Superior temporal gyrus (tissue), 1 donor: ENCODE data around the gene OR52E5.

ENCODE experiments used
- DNase-seq: peaks from one replicate; pipeline ENCODE4 v3.0.0-alpha.2; 2016; ENCODE audit errors: extremely low spot score

Gene OR52E5

DNA sequence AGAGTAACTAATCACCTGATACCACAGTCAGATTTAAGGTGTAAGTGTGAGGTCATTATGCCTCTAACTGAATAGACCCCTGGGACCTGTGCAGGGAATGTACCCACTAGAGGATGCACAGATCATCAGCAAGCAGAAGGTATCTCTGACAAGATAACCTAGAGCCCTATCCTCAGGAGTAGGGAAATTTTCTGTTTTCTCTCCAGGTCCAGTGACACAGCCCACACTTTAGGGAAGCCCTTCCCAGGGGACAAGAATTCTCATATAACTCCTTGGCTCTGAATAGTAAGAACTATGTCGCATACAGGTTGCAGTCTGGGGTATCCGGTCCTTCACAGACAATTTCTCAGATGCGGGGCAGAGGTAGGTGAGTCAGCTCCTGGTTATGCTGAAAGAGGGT is at the start of gene OR52E5:
TSS of gene OR52E5 (plus strand) at position 301 of the 400 bp plus-strand sequence. CDS start 7,569 bp downstream, outside the sequence.
- DNase-seq = no peak

DNA sequence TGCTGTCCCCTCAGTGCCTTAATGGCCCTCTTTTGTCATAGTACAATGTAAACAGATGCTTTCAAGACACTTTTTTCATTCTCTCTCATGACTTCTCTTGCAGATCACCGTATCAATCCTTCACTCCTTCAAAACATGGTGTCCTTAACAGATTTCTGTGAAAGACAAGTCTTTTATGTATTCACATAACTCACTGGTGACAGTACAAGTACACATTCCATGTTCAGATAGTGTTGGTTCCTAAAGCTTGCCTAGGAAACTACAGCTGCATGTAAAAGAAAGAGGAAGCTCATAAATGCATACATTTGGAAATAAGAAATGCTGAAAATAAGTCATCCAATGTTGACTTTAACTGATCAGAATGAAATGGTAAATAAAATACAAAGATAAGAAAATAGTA is 46.3 kb upstream of the OR52E5 start:
- DNase-seq = no peak

DNA sequence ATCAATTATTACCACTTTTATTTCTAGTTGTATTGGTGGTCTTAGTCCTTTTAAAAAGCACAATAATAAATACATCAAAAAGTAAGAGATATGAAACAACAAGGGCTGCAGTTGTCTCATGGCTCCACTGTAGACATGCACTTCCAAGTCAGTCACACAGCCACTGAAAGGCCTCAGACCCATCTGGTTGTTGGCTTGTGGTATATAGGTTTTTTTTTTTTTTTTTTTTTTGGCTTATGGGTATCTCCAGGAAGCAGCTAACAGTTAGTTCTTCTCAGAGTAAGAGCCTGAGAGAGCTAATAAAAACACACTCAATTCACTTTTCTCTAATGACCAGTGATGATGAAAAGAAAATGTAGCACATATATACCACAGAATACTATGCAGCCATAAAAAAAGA is 45.3 kb upstream of the OR52E5 start:
- DNase-seq = no peak

DNA sequence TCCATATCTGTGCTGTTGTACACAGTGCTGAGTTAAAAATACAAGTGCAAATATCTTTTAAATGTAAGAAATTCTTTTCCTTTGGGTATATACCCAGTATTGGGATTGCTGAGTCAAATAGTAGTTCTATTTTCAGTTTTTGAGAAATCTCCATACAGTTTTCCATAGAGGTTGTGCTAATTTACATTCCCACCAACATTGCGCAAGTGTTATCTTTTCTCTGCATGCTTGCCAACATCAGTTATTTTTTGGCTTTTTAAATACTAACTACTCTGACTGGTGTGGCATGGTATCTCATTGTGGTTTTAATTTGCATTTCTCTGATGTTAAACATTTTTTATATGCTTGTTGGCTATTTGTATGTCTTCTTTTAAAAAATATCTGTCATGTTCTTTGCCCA is 42.0 kb upstream of the OR52E5 start:
- DNase-seq = no peak

DNA sequence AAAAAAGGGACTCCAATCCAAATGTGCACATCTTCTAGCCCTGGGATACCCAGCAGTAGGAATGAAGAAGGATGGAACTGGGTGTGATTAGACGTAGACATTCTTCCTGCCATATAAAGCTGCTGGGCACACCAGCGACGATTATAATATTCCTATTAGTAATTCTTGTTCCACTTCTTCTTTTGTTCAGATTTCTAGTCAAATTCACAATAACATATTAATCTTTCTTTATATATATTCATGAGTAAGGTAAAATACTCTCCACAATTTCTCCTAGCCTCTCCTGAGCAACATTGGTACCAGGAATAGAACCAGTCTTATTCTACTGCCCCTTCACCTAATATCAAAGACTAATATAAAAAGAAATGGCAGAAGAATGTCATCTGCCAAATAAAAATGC is 35.4 kb upstream of the OR52E5 start, which contains the start of gene OR52E8:
TSS of gene OR52E8 (minus strand) at position 101 of the 400 bp plus-strand sequence. CDS start at position 101, 0 bp downstream.
- no peak for DNase-seq

DNA sequence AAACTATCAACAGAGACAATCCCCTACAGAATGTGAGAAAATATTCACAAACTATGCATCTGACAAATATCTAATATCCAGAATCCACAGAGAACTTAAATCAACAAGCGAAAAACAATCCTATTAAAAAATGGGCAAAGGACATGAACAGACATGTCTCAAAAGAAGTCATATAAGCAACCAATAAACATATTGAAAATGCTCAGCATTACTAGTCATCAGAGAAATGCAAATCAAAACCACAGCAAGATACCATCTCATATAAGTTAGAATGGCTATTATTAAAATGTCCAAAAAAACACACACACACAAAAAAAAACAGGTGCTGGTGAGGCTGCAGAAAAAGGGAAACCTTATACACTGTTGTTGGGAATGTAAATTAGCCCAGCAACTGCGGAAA is 27.2 kb upstream of the OR52E5 start:
- no peak for DNase-seq

DNA sequence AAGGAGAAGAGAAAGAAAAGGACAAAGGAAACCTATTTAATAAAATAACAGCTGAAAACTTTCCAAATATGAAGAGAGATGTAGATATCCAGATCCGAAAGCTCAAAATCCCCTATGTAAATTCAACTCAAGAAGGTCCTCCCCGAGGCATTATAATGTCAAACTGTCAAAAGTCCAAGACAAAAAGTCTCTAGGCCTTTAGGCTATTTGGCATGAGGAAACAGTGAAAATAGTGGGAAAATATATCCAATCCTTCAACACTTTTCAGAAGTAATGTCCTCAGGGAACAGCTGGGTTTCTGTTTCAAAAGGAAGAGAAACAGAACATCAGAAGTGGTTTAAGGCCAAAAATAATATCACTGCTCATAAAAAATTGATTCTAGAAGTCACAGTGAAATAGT is 14.4 kb upstream of the OR52E5 start:
- no peak for DNase-seq

DNA sequence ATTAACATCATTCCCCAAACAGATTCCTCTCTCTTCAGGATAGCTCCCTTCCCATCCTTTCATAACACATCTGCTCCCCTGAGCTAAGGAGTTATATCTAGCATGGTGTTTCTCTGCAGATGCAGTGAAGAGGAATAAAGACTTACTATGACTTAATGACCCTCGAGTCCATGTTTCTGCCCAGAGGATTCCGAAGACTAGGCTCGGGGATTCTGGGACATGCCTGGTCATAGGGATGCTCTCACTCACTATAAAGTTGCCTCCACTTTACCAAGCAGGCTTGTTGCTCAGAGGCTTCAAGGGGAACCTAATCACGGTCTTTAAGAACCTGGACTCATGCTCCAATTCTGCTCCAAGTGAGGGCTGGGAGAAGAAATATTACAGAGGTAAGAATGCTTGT is 12.7 kb upstream of the OR52E5 start, which contains the start of gene OR52E4:
TSS of gene OR52E4 (plus strand) at position 301 of the 400 bp plus-strand sequence. CDS start 3,664 bp downstream, outside the sequence.
- no peak for DNase-seq

DNA sequence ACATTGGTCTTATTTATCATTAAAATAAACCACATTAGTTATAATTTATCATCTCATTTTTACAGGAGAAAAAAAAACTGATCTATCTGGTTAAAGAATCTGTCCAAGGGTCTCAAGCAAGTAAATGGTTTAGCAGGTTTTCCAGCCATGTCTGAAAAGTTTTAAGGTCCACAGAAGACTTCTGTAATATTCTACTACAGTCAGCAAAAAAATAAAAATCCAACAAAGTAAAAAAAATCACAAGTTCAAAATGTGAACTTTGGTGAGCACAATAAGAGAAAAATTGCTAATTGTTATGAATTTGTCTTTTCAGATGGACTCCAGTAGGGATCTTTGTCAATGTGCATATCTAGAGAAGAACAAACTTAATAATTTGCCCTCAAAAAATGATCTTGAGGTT is 11.3 kb upstream of the OR52E5 start:
- DNase-seq = no peak

DNA sequence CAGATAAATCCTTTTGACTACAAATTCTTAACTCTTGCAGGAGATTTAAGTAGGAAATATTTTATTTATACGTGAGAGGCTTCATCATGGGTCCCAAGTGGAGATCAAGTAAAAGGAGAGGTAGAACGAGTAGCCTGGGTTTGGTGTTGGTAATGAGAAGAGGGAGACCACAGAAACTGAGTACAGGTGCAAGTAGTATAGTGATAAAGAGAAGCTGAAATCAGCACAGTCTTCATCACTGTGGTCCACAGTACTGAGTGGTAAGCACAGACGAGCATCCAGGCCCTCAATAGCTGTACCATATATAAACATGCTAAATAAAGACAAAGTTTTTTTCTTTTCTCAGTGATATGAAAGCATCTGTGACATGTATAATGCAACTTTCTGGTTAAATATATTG is 5.8 kb upstream of the OR52E5 start:
- DNase-seq = no peak

DNA sequence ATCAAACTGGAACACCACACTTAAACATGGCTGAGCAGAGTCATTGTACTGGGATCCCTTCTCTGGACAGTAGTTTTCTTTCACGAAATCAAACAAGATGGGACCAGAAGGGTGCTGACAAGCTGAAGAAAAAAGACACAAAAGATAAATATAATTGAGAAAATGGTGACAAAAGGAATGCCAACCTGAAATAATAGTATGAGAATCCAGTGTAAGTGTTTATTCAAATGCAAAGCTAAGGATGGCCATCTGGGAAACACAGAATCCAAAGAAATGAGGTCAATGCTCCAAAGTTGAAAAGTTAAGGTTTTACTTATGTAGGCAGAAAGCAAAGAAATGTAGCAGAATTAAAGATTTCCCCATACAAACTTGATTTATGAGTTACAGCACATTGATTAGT is 5.3 kb upstream of the OR52E5 start:
- no peak for DNase-seq

DNA sequence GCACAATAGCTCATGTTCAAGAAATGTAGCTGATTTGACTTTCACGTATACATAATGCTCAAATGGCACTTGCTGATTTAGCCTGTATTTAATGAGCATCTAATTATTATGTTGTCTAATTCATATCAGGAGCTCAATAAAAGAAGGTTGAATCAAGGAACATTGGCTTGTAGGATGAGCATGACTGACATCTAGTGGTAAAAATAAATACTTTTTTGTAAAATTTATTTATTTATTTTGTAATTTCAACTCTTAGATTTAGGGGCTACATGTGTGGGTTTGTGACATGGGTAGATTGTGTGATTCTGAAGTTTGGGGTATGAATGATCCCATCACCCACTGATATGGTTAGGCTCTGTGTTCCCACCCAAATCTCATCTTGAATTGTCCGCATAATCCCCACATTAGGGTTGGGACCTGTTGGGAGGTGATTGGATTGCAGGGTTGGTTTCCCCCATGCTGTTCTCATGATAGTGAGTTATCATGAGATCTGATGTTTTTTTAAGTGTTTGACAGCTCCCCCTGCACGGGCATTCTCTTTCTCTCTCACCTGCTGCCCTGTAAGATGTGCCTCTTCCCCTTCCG is 1.7 kb upstream of the OR52E5 start:
- peak; percentile 44 for DNase-seq

DNA sequence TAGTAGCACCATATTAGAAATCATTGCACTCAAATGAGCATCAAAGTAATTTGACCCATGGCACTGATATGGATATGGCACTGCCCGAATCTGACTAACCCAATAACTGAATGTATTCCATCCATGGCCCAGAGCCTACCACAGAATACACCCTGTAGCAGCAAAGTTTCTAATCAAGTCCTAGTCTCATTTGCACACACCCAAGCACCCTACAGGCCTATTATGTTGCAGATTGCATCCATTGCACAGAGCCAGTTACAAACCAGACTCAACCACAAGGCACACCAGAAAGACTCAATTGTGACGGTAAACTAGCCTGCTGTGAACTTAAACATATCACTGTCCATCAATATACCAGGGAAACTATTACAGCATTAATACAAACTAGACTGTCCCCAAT is 6.5 kb downstream of the OR52E5 start:
- no peak for DNase-seq

DNA sequence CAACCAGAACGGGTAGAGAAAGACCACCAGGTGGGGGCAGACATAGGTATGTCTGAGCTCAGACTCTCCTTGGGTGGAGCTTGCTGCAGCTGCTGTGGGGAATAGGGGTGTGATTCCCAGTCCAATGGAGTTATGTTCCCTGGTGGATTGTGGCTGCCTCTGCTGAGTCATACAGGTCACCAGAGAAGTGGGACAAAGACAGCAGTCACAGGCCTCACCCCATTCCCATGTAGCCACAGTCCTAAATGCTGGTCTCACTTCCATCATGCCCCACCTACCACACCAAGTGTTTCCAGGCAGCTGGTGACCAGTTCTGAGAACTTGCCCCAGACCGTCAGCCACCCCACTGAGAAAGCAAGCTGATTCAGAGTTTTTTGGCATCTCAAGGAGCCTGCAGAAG is 17.5 kb downstream of the OR52E5 start:
- DNase-seq = no peak

DNA sequence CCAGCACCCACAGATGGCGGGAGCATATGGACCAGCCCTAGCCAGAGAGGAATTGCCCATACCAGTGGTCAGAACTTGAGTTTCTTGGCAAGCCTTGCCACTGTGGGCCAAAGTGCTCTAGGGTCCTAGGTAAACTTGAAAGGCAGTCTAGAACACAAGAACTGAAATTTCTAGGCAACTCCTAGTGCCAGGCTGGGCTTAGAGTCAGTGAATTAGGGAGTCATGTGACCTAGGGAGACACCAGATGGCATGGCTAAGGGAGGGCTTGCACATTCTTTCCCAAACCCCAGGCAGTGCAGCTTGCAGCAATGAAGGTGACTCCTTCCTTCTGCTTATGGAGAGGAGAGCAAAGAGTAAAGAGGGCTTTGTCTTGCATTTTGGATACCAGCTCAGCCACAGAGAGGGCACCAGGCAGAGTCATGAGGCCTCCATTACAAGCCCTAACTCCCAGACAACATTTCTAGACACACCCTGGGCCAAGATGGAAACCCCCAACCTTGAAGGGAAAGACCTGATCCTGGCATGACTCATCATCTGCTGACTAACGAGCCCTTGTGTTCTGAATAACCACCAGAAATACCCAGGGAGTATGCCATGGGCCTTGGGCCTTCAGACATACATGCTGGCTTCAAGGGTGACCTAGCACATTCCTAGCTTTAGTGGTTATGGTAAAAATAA is 29.9 kb downstream of the OR52E5 start:
- no peak for DNase-seq

DNA sequence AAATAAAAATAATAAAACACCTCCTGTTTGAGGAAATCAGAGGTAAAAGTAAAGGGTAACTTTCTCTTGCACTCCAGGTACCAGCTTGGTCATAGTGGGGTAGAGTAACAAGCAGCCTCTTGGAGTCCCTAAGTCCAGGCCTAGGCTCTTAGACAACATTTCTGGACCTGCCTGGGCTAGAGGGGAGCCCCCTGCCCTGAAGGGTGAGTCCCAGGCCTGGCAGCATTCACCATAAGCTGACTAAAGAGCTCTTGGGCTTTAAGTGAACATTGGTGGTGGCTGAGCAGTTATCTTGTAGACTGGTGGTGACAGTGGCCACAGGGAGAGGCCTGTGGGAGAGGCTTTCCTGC is 30.4 kb downstream of the OR52E5 start:
- DNase-seq = no peak

DNA sequence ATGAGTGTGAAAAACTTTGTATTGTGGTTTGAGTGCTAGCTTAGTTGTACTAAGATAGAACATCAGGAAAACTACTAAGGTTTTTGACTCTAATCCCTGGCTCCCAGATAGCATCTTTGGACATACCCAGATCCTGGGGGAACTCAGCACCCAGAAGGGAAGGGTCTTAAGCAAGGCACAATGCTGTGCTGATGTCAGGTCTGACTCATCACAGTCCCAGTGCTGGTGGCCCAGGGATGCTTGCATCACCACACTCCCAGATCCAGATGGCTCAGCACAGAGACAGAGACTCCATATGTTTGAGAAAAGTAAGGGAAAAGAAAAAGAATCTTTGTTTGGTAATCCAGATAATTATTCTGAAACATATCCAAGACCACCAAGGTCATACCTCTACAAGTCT is 30.8 kb downstream of the OR52E5 start:
- DNase-seq = no peak

DNA sequence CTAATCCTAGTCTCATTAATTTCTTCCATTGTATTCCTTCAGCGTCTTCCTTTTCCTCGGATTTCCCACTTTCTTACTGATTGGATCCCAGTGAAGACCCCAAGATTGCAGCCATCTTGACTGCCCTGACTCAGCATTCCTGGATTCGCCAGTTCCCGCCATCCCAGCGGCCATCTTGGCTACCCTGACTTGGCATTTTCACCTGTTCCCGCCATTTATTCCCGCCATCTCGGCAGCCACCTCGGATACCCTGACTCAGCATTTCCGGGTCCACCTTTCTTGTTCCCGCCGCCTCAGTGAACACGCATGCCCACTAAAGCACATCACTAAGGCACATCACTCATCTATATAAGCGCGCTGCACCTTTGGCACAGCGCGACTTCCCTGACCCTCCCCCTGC is 35.3 kb downstream of the OR52E5 start:
- DNase-seq = no peak

DNA sequence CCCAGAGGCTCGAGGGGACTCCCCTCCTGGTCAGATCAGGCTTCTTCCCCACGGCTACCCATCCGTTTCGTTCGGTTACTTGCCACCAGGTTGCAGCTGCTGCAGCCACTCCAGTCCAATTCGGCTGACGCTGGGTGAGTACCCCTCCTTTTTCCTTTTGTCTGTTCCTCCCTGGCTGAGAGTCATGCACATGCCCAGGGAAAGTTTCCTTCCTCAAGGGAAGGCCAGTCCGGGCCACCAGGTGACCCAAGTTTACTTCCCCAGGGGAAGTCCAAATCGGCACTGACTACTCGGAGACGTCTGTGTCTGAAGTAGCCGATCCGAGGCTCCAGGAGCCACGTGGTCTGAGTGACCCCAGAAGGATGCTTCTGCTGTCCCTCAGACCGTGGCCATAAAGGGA is 35.8 kb downstream of the OR52E5 start:
- DNase-seq = no peak

DNA sequence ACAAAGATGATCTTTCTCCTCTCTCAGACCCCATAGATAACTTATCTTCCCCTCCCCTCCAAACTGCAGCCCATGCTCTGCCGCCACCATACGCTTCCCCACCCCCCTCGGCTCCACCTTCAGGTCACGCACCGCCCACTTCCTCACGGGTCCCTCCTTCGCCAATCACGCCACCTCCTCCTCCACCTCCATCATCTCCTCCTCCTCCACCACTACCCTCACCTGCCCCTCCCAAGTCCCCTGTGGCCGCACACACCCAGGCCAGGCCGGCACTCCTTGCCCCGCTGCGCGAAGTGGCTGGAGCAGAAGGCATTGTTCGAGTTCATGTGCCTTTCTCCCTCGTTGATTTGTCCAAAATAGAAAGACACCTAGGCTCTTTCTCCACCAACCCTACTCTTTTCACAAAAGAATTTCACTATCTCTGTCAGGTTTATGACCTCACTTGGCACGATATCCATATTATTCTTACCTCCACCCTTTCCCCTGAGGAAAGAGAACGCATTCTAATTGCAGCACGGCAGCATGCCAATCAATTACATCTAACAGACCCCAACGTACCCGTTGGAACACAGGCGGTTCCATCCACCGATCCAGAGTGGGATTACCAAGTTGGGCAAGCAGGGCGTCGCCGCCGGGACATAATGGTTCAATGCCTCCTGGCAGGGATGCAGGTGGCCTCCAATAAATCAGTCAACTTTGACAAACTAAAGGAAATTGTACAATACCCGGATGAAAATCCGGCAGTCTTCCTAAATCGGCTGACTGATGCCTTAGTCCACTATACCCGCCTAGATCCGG is 36.8 kb downstream of the OR52E5 start:
- DNase-seq = no peak

DNA sequence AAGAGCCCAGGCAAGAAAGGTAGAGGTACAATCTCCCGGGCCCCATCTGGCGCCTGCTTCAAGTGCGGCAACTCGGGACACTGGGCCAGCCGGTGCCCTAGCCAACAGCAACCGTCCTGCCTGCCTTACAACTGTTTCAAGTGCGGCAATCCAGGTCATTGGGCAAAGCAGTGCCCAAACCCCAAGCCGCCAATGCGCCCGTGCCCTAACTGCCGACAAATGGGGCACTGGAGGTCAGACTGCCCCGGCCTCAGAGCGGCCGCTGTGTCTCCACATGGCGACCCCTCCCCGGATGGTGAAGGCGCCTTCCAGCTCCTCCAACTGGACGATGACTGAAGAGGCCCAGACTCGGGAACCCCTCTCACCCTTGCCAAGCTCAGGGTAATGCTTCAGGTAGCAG is 37.6 kb downstream of the OR52E5 start:
- no peak for DNase-seq

DNA sequence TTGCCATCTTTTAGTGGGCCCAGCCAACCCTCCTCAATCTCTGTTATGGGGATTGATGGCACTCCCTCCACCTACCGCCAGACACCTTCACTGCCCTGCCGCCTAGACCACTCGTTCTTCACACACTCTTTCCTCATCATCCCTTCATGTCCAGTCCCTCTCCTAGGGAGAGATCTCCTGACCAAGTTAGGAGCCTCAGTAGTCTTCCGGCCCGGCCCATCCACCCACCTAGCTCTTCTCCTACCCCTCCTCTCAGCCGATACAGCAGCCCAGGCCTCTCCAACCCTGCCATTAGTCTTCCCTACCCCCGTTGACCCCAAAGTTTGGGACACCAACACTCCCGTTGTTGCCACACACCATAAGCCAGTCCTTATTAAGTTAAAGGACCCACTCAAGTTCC is 38.1 kb downstream of the OR52E5 start:
- DNase-seq = no peak

DNA sequence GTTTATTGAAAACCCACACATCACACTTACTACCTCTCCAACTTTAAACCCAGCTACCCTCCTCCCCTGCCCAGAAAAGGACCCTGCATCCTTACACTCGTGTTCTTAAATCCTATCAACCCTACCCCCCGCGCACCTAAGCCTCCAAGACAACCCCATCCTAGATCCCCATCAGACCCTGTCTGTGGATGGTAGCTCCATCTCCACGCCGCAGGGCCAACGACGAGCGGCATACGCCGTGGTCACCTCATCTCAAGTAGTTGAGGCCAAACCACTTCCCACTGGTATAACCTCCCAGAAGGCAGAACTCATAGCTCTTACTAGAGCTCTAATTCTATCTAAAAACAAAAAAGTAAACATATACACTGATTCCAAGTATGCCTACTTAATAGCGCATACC is 39.7 kb downstream of the OR52E5 start:
- DNase-seq = no peak
